ENCODE results near the gene RMI1. TPM values are rescaled to one million over a fixed set of nuclear protein-coding genes. Genes with fewer than 3 reads are reported as not detected.

RMI1 gene
- 1.8 and 3.6 TPM in 2 replicates for total RNA-seq
- polyA plus RNA-seq: 8.4 TPM in 2 replicates

DNA sequence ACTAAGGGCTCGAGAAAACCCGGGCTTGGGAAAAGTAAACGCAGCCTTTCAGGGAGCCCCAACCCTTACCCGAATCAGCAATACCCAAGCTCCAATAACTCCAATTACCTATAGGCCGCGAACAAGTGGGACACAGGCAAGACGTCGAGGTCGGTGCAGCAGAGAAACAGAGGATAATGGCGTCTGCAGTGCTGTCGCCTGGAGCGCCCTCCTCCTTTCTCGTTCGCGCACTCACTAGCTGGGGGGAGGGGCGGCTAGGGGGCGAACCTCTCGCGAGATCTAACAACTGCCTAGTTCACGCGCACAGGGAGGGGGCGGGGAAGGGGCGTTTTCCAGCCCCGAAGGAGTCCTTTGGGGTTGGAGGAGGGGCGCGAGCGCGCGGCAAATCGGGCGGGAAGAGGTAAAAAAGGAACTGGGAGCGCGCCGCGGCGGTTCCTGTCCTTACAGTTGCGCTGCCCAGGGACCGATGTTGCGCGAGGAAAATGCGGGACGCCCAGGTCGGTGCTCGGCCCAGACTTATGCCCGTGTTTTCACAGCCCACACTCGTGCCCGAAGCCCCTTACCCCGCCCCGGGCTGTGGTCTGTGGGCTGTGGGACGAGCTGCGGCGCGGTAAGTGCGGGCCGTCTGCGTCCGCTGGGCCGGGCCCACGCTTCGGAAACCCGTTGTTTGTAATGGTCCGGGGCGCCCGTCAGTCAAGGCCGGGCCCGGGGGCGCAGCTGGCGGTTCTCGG, at the start of gene RMI1:
Gene RMI1 (plus strand): TSS at position 411 of the 731 bp plus-strand sequence. CDS start 20,182 bp downstream, outside the sequence.
- Histone ChIP-seq H3K36me3 (peaks cover 22% of the 10 kb centered on the region), H3K9me3 (ENCODE audit: low read depth) (no peaks in the 10 kb centered on the region), H3K4me3 (peak within 1 kb of the TSS; percentile 88), H3K27ac (peak within 1 kb of the TSS; percentile 100), H3K4me1 (ENCODE audit: low read depth) (peaks cover 15% of the 10 kb centered on the region), H3K27me3 (no peaks in the 10 kb centered on the region)
- TF ChIP-seq, protein P1, sequence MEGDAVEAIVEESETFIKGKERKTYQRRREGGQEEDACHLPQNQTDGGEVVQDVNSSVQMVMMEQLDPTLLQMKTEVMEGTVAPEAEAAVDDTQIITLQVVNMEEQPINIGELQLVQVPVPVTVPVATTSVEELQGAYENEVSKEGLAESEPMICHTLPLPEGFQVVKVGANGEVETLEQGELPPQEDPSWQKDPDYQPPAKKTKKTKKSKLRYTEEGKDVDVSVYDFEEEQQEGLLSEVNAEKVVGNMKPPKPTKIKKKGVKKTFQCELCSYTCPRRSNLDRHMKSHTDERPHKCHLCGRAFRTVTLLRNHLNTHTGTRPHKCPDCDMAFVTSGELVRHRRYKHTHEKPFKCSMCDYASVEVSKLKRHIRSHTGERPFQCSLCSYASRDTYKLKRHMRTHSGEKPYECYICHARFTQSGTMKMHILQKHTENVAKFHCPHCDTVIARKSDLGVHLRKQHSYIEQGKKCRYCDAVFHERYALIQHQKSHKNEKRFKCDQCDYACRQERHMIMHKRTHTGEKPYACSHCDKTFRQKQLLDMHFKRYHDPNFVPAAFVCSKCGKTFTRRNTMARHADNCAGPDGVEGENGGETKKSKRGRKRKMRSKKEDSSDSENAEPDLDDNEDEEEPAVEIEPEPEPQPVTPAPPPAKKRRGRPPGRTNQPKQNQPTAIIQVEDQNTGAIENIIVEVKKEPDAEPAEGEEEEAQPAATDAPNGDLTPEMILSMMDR (IDR thresholded peaks at IDR 0.05; ENCODE audit: low read depth, low read length): no peak
- peak; percentile 99 for DNase-seq (ENCODE audit: low read depth in 1 of 2, low spot score in 1 of 2)

DNA sequence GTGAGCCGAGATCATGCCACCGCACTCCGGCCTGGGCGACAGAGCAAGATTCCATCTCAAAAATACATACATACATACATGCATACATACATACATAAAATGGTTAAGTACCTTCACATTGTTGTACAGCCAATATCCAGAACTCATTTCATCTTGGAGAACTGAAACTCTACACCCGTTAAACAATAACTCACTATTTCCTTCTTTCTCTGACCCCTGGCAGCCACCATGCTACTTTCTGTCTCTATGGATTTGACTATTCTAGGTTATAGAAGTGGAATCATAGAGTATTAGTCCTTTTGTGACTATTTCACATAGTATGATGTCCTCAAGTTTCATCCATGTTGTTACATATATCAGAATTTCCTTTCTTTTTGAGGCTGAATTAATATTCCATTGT, 49.7 kb upstream of the RMI1 start:
- Histone ChIP-seq H3K27ac (no peak overlapping the region), H3K9me3 (ENCODE audit: low read depth) (no peaks in the 10 kb centered on the region), H3K4me1 (ENCODE audit: low read depth) (no peaks in the 10 kb centered on the region), H3K27me3 (no peaks in the 10 kb centered on the region), H3K36me3 (no peaks in the 10 kb centered on the region), H3K4me3 (no peak overlapping the region)
- TF ChIP-seq, protein P1 (IDR thresholded peaks at IDR 0.05; ENCODE audit: low read depth, low read length): no peak
- DNase-seq (ENCODE audit: low read depth in 1 of 2, low spot score in 1 of 2): no peak

DNA sequence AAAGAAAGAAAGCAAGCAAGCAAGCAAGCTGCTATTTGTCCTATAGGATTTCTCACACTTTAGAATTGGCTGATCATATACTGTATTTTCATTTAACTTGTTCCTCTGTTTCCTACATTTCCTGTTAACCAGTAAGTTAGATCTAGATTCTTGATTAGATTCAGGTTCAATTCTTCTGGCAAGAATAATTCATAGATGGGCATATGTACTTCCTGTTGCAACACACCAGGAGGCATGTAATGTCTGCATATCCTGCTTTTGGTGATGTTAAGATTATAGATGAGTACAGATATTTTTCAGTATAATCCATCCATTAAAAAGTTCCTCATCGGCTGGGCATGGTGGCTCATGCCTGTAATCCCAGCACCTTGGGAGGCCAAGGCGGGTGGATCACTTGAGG, 48.6 kb upstream of the RMI1 start:
- Histone ChIP-seq H3K4me3 (no peak overlapping the region), H3K27me3 (no peaks in the 10 kb centered on the region), H3K36me3 (no peaks in the 10 kb centered on the region), H3K27ac (no peak overlapping the region), H3K9me3 (ENCODE audit: low read depth) (no peaks in the 10 kb centered on the region), H3K4me1 (ENCODE audit: low read depth) (no peaks in the 10 kb centered on the region)
- DNase-seq (ENCODE audit: low read depth in 1 of 2, low spot score in 1 of 2): no peak
- TF ChIP-seq, protein P1 (IDR thresholded peaks at IDR 0.05; ENCODE audit: low read depth, low read length): no peak

DNA sequence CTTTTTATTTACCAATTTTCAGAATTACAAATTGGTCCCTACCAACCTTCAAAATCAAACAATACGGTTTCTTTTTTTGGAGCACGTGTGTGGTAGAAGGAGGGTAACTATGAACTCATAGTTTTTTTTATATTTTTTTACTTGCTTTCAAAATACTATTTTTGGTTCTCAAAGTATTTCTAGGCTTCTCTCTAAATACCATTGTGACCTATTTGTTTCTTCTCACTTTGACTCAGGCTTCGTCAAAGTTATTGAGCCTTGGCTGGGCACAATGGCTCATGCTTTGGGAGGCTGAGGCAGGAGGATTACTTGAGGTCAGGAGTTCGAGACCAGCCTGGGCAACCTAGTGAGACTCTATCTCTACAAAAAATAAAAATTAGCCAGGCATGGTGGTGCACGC, 47.8 kb upstream of the RMI1 start:
- H3K27ac ChIP-seq: no peak overlapping the region
- DNase-seq (ENCODE audit: low read depth in 1 of 2, low spot score in 1 of 2): no peak
- H3K4me1 ChIP-seq (ENCODE audit: low read depth): no peaks in the 10 kb centered on the region
- H3K4me3 ChIP-seq: no peak overlapping the region
- no peaks in the 10 kb centered on the region for H3K36me3 ChIP-seq
- H3K27me3 ChIP-seq: no peaks in the 10 kb centered on the region
- no peaks in the 10 kb centered on the region for H3K9me3 ChIP-seq (ENCODE audit: low read depth)
- TF ChIP-seq, protein P1 (IDR thresholded peaks at IDR 0.05; ENCODE audit: low read depth, low read length): no peak

DNA sequence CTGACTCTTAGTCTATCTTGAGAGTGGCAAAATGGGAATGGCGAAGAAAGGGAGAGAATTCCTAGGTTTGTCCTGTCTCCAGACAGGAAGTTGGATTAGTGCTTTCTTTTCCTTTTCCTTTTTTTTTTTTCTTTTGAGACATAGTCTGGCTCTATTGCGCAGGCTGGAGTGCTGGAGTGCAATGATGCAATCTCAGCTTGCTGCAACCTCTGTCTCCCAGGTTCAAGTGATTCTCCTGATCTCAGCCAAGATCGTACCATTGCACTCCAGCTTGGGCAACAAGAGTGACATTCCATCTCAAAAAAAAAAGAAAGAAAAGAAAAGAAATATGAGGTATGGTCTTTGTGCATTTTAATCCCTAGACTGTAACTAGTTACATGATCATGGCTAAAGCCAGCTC, 46.8 kb upstream of the RMI1 start:
- Histone ChIP-seq H3K36me3 (no peaks in the 10 kb centered on the region), H3K27ac (no peak overlapping the region), H3K9me3 (ENCODE audit: low read depth) (no peaks in the 10 kb centered on the region), H3K4me1 (ENCODE audit: low read depth) (no peaks in the 10 kb centered on the region), H3K27me3 (no peaks in the 10 kb centered on the region), H3K4me3 (no peak overlapping the region)
- TF ChIP-seq, protein P1 (IDR thresholded peaks at IDR 0.05; ENCODE audit: low read depth, low read length): no peak
- peak in 1 of 2 donors; percentile 88 for DNase-seq (ENCODE audit: low read depth in 1 of 2, low spot score in 1 of 2)

All from cardiac muscle cell (in vitro differentiated cells and primary cell).